GM12878 (cell line): ENCODE data around the gene USP31. TPM values are rescaled to one million over a fixed set of nuclear protein-coding genes. Genes with fewer than 3 reads are reported as not detected.

Source experiments
- ATAC-seq: fragments of 200-7000 bp; cut with Tn5 transposase; 3 replicates; pipeline ENCODE4 v1.9.1; 2020; ENCODE audit warnings: mild to moderate bottlenecking, moderate library complexity
- BruUV-seq: library from RNA; stranded (reverse); fragments of 400-500 nt; replicated peaks from 2 replicates; lab custom pipeline; 2021; lab: Mats Ljungman, UMichigan
- CTCF ChIA-PET: fragments of 300-600 bp; sonication (Branson Sonifier 250); formaldehyde crosslinking; extraction: SDS; loops from one replicate; lab custom pipeline; 2021; ENCODE audit warnings: inconsistent platforms; lab: Yijun Ruan, JAX
- POLR2A ChIA-PET: fragments of 350-600 bp; formaldehyde crosslinking; extraction: SDS; loops from one replicate; lab custom pipeline; 2021; ENCODE audit warnings: inconsistent platforms; lab: Charles Lee
- RAD21 ChIA-PET: fragments of 300-600 bp; sonication (Branson Sonifier 250); formaldehyde crosslinking; loops from one replicate; lab custom pipeline; 2023; ENCODE audit warnings: antibody characterized with exemption; ENCODE audit not compliant: unreplicated experiment; lab: Charles Lee
- SMC1A ChIA-PET: fragments of 300-600 bp; sonication (Branson Sonifier 250); formaldehyde crosslinking; loops from one replicate; lab custom pipeline; 2023; ENCODE audit not compliant: unreplicated experiment, uncharacterized antibody; lab: Charles Lee
- DNase-seq: peaks from one replicate; pipeline ENCODE4 v3.0.0-alpha.2; 2011; ENCODE audit warnings: low read depth, low spot score
- FAIRE-seq: peaks from 3 replicates; lab custom pipeline; 2011; peaks lifted over from hg19 to GRCh38; lab: Jason Lieb, UNC
- H2AFZ ChIP-seq: 2 replicates; pipeline ENCODE4 v1.6.0; 2011; ENCODE audit warnings: low read depth, low read length, control low read depth; ENCODE audit not compliant: control insufficient read depth
- H3K27ac ChIP-seq: 2 replicates; pipeline ENCODE4 v1.5.1; 2011; ENCODE audit warnings: control low read depth; ENCODE audit not compliant: control insufficient read depth, insufficient read depth
- H3K27me3 ChIP-seq, 2 experiments: replicated peaks in 1 of 2; 2 replicates each; pipeline versions ENCODE4 v1.6.0 to v1.6.1; 2011; ENCODE audit warnings: low read length in 1 of 2; ENCODE audit not compliant: control insufficient read depth in 2 of 2, insufficient read depth in 2 of 2
- H3K36me3 ChIP-seq, 2 experiments: 2 replicates each; pipeline ENCODE4 v1.5.1; 2011; ENCODE audit warnings: low read length in 1 of 2; ENCODE audit not compliant: control insufficient read depth in 2 of 2, insufficient read depth in 2 of 2
- H3K4me1 ChIP-seq: 2 replicates; pipeline ENCODE4 v1.6.1; 2011; ENCODE audit warnings: mild to moderate bottlenecking, low read length, moderate library complexity, mixed read lengths; ENCODE audit not compliant: control insufficient read depth, insufficient read depth
- H3K4me2 ChIP-seq: 2 replicates; pipeline ENCODE4 v1.6.0; 2011; ENCODE audit warnings: control low read depth; ENCODE audit not compliant: control insufficient read depth, insufficient read depth
- H3K4me3 ChIP-seq: fragments of 200-600 bp; sonication (generic); 2 replicates; pipeline ENCODE4 v1.5.1; 2016
- H3K79me2 ChIP-seq: 2 replicates; pipeline ENCODE4 v1.6.0; 2011; ENCODE audit warnings: low read length; ENCODE audit not compliant: control insufficient read depth, insufficient read depth
- H3K9ac ChIP-seq: 2 replicates; pipeline ENCODE4 v1.8.0; 2011; ENCODE audit warnings: low read length, control low read depth, mixed read lengths; ENCODE audit not compliant: control insufficient read depth, insufficient read depth
- H3K9me3 ChIP-seq: replicated peaks from 3 replicates; pipeline ENCODE4 v1.5.1; 2011; ENCODE audit warnings: mild to moderate bottlenecking, low read length; ENCODE audit not compliant: control insufficient read depth, insufficient read depth
- H4K20me1 ChIP-seq: 2 replicates; pipeline ENCODE4 v1.6.0; 2011; ENCODE audit not compliant: control insufficient read depth, insufficient read depth
- BMI1 ChIP-seq: fragments of 450-650 bp; IDR thresholded peaks from 2 replicates; pipeline ENCODE4 v1.6.1; 2016; ENCODE audit warnings: mild to moderate bottlenecking, moderate library complexity, borderline replicate concordance
- CBX5 ChIP-seq: sonication (generic); IDR thresholded peaks from 2 replicates; pipeline ENCODE4 v1.6.1; 2016; ENCODE audit warnings: low read depth, moderate library complexity, mild to moderate bottlenecking, inconsistent platforms
- CUX1 ChIP-seq: IDR thresholded peaks from 2 replicates; pipeline ENCODE4 v1.6.1; 2012; ENCODE audit warnings: improper control_type of control experiment, low read depth, low read length; ENCODE audit not compliant: insufficient replicate concordance
- DPF2 ChIP-seq: fragments of 450-650 bp; IDR thresholded peaks from 2 replicates; pipeline ENCODE4 v1.6.1; 2017; ENCODE audit warnings: mild to moderate bottlenecking
- GABPA ChIP-seq: IDR thresholded peaks from 2 replicates; pipeline ENCODE4 v1.6.1; 2014; ENCODE audit warnings: antibody characterized with exemption, low read depth, mild to moderate bottlenecking, inconsistent platforms
- LARP7 ChIP-seq: fragments of 450-650 bp; IDR thresholded peaks from 2 replicates; pipeline ENCODE4 v1.6.1; 2017; ENCODE audit warnings: mild to moderate bottlenecking
- MTA2 ChIP-seq: fragments of 450-650 bp; IDR thresholded peaks from 2 replicates; pipeline ENCODE4 v1.6.1; 2016; ENCODE audit warnings: low read depth, mild to moderate bottlenecking, moderate library complexity
- MTA3 ChIP-seq: IDR thresholded peaks from 2 replicates; pipeline ENCODE4 v1.6.1; 2012; ENCODE audit warnings: low read length, inconsistent platforms, borderline replicate concordance
- RELB ChIP-seq: fragments of 450-650 bp; IDR thresholded peaks from 2 replicates; pipeline ENCODE4 v1.6.1; 2017; ENCODE audit warnings: low read depth, mild to moderate bottlenecking, moderate library complexity
- SMC3 ChIP-seq: IDR thresholded peaks from 2 replicates; pipeline ENCODE4 v1.6.1; 2011; ENCODE audit warnings: low read length, improper control_type of control experiment, borderline replicate concordance
- SREBF2 ChIP-seq: IDR thresholded peaks from 2 replicates; pipeline ENCODE4 v1.6.1; 2012; ENCODE audit warnings: mild to moderate bottlenecking, low read length
- TARDBP ChIP-seq: IDR thresholded peaks from 2 replicates; pipeline ENCODE4 v1.6.1; 2016; ENCODE audit warnings: borderline replicate concordance
- YBX1 ChIP-seq: fragments of 450-650 bp; IDR thresholded peaks from 2 replicates; pipeline ENCODE4 v1.6.1; 2016; ENCODE audit warnings: antibody characterized with exemption
- ZSCAN29 ChIP-seq: fragments of 450-650 bp; IDR thresholded peaks from 2 replicates; pipeline ENCODE4 v1.6.1; 2017; ENCODE audit warnings: mild to moderate bottlenecking, moderate library complexity
- WGBS: methylation state at CpG from one replicate; pipeline ENCODE4 v1.1.6; 2016; ENCODE audit warnings: low lambda C conversion rate; ENCODE audit not compliant: insufficient replicate concordance, insufficient coverage; ENCODE audit errors: missing lambda C conversion rate; 5-methylcytosine and 5-hydroxymethylcytosine counted together
- in situ Hi-C: fragments of 300-500 bp; cut with MboI; formaldehyde crosslinking; loops from 9 replicates; pipeline ENCODE4 v1.14.3; 2018; ENCODE audit warnings: mixed read lengths
- intact Hi-C: fragments of 100-400 bp; cut with micrococcal nuclease; formaldehyde crosslinking; loops from one replicate; pipeline ENCODE4 v1.14.2; 2022; ENCODE audit not compliant: unreplicated experiment
- polyA plus RNA-seq, 11 experiments: library from polyadenylated mRNA; depleted of rRNA in 4 of 11; unstranded in 6 of 11; stranded (reverse) in 5 of 11; fragments of >200 nt; fragmentation: Nextera tagmentation in 4 of 11; fragmentation: Illumina TruSeq in 1 of 11; extraction: Ambion mirVana in 4 of 11; extraction: Trizol in 1 of 11; gene quantifications; 1 replicate in 1 of 11; 2 replicates in 10 of 11; pipeline versions ENCODE4 v1.2.1 to v1.2.3, GENCODE V29; 2011 to 2016; ENCODE audit warnings: inconsistent platforms in 2 of 11, missing spikeins in 2 of 11, low read depth in 1 of 11
- total RNA-seq, 4 experiments: library from RNA; depleted of rRNA in 3 of 4; stranded (reverse); fragments of >200 nt in 3 of 4; fragmentation: Illumina TruSeq in 1 of 4; extraction: Trizol in 1 of 4; gene quantifications; 2 replicates each; pipeline versions ENCODE4 v1.2.1 to v1.2.3, GENCODE V29; 2013 to 2021

Gene USP31
- total and polyA plus RNA-seq, 10 of the 15 experiments (the other 5 are each of a cell fraction or from before 2014, with no cell fraction given), result 0.87 to 6.5 (median 3.2) TPM

- no peaks in the 10 kb centered on the region for H3K27me3 ChIP-seq
- ChIA-PET POLR2A (interaction anchor here (0.5 kb wide), 1 partner anchor 667 kb away, joined by 3 read pairs; no protein-coding TSS in a partner anchor), CTCF (interaction anchor here (0.7 kb wide), 1 partner anchor 331 kb away, joined by 3 read pairs; no protein-coding TSS in a partner anchor), SMC1A (interaction anchor here (0.7 kb wide), 1 partner anchor 555 kb away, joined by 3 read pairs; no protein-coding TSS in a partner anchor), RAD21 (no interaction called here)
- ATAC-seq (no peak), DNase-seq (no peak), FAIRE-seq (no peak)
- H3K4me1 ChIP-seq, result no peaks in the 10 kb centered on the region
- H3K79me2 ChIP-seq, result no peaks in the 10 kb centered on the region
- intact Hi-C loops, result no loop called here
- H3K4me3 ChIP-seq, result no peak overlapping the region
- H3K9ac ChIP-seq, result no peak overlapping the region
- H3K9me3 ChIP-seq, result no peaks in the 10 kb centered on the region
- WGBS, result 100% methylated on average over 7 of the region's 7 CpGs
- no peak overlapping the region for H3K27ac ChIP-seq
- H3K4me2 ChIP-seq, result no peak overlapping the region
- no TSS peak for BruUV-seq
- H4K20me1 ChIP-seq, result no peaks in the 10 kb centered on the region
- peaks cover 0 to 2% of the 10 kb centered on the region in 2 experiments; a peak in 3 of 4 replicates for H3K36me3 ChIP-seq
- H2AFZ ChIP-seq, result no peak overlapping the region
- in situ Hi-C loops, result no loop called here
- TF ChIP-seq ZSCAN29, result no peak
- TF ChIP-seq MTA2, result no peak
- no peak for TF ChIP-seq RELB
- no peak for TF ChIP-seq CUX1
- TF ChIP-seq TARDBP, result no peak
- no peak for TF ChIP-seq LARP7
- TF ChIP-seq BMI1, result no peak
- TF ChIP-seq YBX1, result no peak
- no peak for TF ChIP-seq DPF2
- TF ChIP-seq SREBF2, result no peak
- TF ChIP-seq CBX5, result no peak
- no peak for TF ChIP-seq MTA3
- no peak for TF ChIP-seq SMC3
- no peak for TF ChIP-seq GABPA
Observed at GRCh38 chr16:23104032-23104955, 45.0 kb downstream of the USP31 start.
